Hematopoietic multipotent progenitor cell treated with erythropoietin and hydrocortisone succinate and interleukin-3 and kit ligand, for 8 days (in vitro differentiated cells): ENCODE measurements around the gene ITIH6.

ENCODE experiments used
- DNase-seq: peaks from one replicate; pipeline ENCODE4 v3.0.0-alpha.2; 2015

Gene ITIH6

GRCh38 chrX:54708404-54708803 is 89.7 kb downstream of the ITIH6 start:
- no peak for DNase-seq
